Neuronal stem cell (in vitro differentiated cells): ENCODE data around the gene PSPC1.

Experiments
- DNase-seq: peaks from one replicate; pipeline ENCODE4 v3.0.0-alpha.2; 2013; ENCODE audit warnings: low spot score
- H2AFZ ChIP-seq: one replicate; pipeline ENCODE4 v1.6.1; 2013; ENCODE audit warnings: mild to moderate bottlenecking, low read length, inconsistent platforms
- H2AK5ac ChIP-seq: 2 replicates; pipeline ENCODE4 v1.6.1; 2013; ENCODE audit warnings: low read depth, mild to moderate bottlenecking, inconsistent platforms, low read length, moderate library complexity, mixed read lengths
- H2BK120ac ChIP-seq: 2 replicates; pipeline ENCODE4 v1.6.1; 2013; ENCODE audit warnings: low read depth, mild to moderate bottlenecking, inconsistent platforms, low read length, moderate library complexity, mixed read lengths
- H2BK12ac ChIP-seq: one replicate; pipeline ENCODE4 v1.6.1; 2013; ENCODE audit warnings: low read length, inconsistent platforms
- H2BK15ac ChIP-seq: 2 replicates; pipeline ENCODE4 v1.6.1; 2013; ENCODE audit warnings: mild to moderate bottlenecking, low read length, inconsistent platforms, mixed read lengths
- H2BK5ac ChIP-seq: one replicate; pipeline ENCODE4 v1.6.1; 2013; ENCODE audit warnings: inconsistent platforms, mild to moderate bottlenecking, low read length, moderate library complexity
- H3K14ac ChIP-seq: one replicate; pipeline ENCODE4 v1.6.1; 2013; ENCODE audit warnings: low read length, inconsistent platforms
- H3K18ac ChIP-seq: 2 replicates; pipeline ENCODE4 v1.6.1; 2013; ENCODE audit warnings: low read length, inconsistent platforms
- H3K23ac ChIP-seq: 2 replicates; pipeline ENCODE4 v1.6.1; 2013; ENCODE audit warnings: low read depth, mild to moderate bottlenecking, mixed read lengths, low read length, inconsistent platforms; ENCODE audit not compliant: poor library complexity
- H3K27ac ChIP-seq: replicated peaks from 3 replicates; pipeline ENCODE4 v1.5.1; 2013; ENCODE audit warnings: low read length, inconsistent platforms
- H3K27me3 ChIP-seq, 3 experiments: 2 replicates each; pipeline ENCODE4 v1.6.1; 2013; ENCODE audit warnings: low read length in 3 of 3, mild to moderate bottlenecking in 2 of 3, inconsistent platforms in 1 of 3, low read depth in 1 of 3, mixed read lengths in 1 of 3, moderate library complexity in 1 of 3; ENCODE audit not compliant: control insufficient read depth in 3 of 3, insufficient read depth in 3 of 3
- H3K36me3 ChIP-seq, 2 donors: replicated peaks in 1 of 2; 2 replicates each; pipeline ENCODE4 v1.6.1; 2013; ENCODE audit warnings: low read length in 2 of 2; ENCODE audit not compliant: control insufficient read depth in 2 of 2, insufficient read depth in 2 of 2
- H3K4ac ChIP-seq: 2 replicates; pipeline ENCODE4 v1.6.1; 2013; ENCODE audit warnings: inconsistent platforms, mild to moderate bottlenecking, low read length, moderate library complexity
- H3K4me1 ChIP-seq, 2 donors: 1 replicate in 1 of 2; 2 replicates in 1 of 2; pipeline ENCODE4 v1.6.1; 2013; ENCODE audit warnings: low read length in 2 of 2, low read depth in 1 of 2; ENCODE audit not compliant: control insufficient read depth in 2 of 2, insufficient read depth in 1 of 2
- H3K4me2 ChIP-seq: one replicate; pipeline ENCODE4 v1.6.1; 2013; ENCODE audit warnings: mild to moderate bottlenecking, low read length, inconsistent platforms; ENCODE audit not compliant: insufficient read depth, poor library complexity, severe bottlenecking
- H3K4me3 ChIP-seq, 2 donors: 2 replicates each; pipeline ENCODE4 v1.5.1; 2013; ENCODE audit warnings: low read length in 2 of 2, mild to moderate bottlenecking in 2 of 2, inconsistent platforms in 1 of 2, moderate library complexity in 1 of 2
- H3K79me1 ChIP-seq: one replicate; pipeline ENCODE4 v1.6.1; 2013; ENCODE audit warnings: low read depth, mild to moderate bottlenecking, inconsistent platforms, low read length, moderate library complexity
- H3K9ac ChIP-seq: one replicate; pipeline ENCODE4 v1.6.1; 2013; ENCODE audit warnings: mild to moderate bottlenecking, low read depth, low read length, inconsistent platforms; ENCODE audit not compliant: poor library complexity
- H3K9me3 ChIP-seq, 2 donors: replicated peaks in 1 of 2; 2 replicates each; pipeline versions ENCODE3 to v1.6.1; 2013; ENCODE audit warnings: low read length in 2 of 2, mild to moderate bottlenecking in 2 of 2, inconsistent platforms in 1 of 2, low read depth in 1 of 2, mixed read lengths in 1 of 2, moderate library complexity in 1 of 2; ENCODE audit not compliant: control insufficient read depth in 2 of 2, insufficient read depth in 1 of 2
- H4K8ac ChIP-seq: one replicate; pipeline ENCODE4 v1.6.1; 2013; ENCODE audit warnings: low read depth, mild to moderate bottlenecking, inconsistent platforms, low read length, moderate library complexity
- H4K91ac ChIP-seq: one replicate; pipeline ENCODE4 v1.6.1; 2013; ENCODE audit warnings: low read length, low read depth, mild to moderate bottlenecking, inconsistent platforms; ENCODE audit not compliant: poor library complexity
- WGBS, 2 donors: extraction: QIAGEN DNeasy Blood & Tissue Kit; methylation state at CpG; one replicate each; pipeline ENCODE4 v1.1.7; 2013; ENCODE audit warnings: missing lambda C conversion rate in 2 of 2, mixed read lengths in 1 of 2; ENCODE audit not compliant: insufficient read length in 2 of 2, insufficient replicate concordance in 1 of 2; ENCODE audit errors: extremely low coverage in 2 of 2; 5-methylcytosine and 5-hydroxymethylcytosine counted together

The PSPC1 gene

DNA sequence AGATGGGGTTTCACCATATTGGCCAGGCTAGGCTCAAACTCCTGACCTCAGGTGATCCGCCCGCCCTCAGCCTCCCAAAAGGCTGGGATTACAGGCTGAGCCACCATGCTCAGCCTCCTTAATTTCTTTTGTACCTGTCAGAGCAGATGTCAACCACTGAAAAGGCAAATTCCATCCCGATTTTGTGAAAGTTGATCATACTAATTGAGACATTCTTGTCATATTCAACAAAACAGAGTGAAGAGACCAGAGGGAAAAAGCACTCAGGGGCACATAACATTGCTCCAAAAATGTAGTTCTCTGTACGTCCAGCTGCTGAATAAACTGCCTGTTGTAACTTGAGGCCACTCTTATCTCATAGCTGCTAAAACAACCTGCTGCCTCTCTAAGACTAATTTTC, 27.4 kb upstream of the PSPC1 start:
- no peak for DNase-seq
- Histone ChIP-seq H3K18ac (no peak overlapping the region), H2BK120ac (no peak overlapping the region), H2BK12ac (no peak overlapping the region), H4K8ac (no peak overlapping the region), H4K91ac (no peak overlapping the region), H3K4me1 (no peaks in the 10 kb centered on the region), H3K4me2 (no peak overlapping the region), H3K4ac (no peak overlapping the region), H3K9ac (no peak overlapping the region), H3K27ac (no peak overlapping the region), H2AK5ac (no peak overlapping the region), H2BK15ac (no peak overlapping the region), H3K23ac (no peak overlapping the region), H3K79me1 (no peaks in the 10 kb centered on the region), H3K36me3 (no peaks in the 10 kb centered on the region), H2AFZ (no peak overlapping the region), H3K27me3 (no peaks in the 10 kb centered on the region), H3K14ac (no peak overlapping the region), H3K9me3 (peaks cover 1 to 5% of the 10 kb centered on the region in 2 donors), H3K4me3 (no peak overlapping the region), H2BK5ac (no peak overlapping the region)
- WGBS, 2 donors, result no CpG with 5 or more reads among the region's 4 CpGs

DNA sequence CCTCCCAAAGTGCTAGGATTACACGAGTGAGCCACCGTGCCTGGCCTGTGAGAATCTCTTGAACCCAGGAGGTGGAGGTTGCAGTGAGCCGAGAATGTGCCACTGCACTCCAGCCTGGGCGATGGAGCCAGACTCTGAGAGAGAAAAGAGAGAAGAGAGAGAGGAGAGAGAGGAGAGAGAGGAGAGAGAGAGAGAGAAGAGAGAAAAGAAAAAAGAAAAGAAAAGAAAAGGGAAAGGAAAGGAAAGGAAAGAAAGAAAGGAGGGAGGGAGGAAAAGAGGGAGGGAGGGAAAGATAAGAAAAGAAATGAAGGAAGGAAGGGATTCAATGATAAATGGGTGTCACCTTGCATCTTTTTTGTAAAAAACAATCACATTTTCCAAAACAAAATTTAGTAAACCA, 23.0 kb upstream of the PSPC1 start:
- no peak overlapping the region for H3K4me3 ChIP-seq
- H3K23ac ChIP-seq, result no peak overlapping the region
- no peak overlapping the region for H3K4ac ChIP-seq
- no peak overlapping the region for H2AFZ ChIP-seq
- no peak overlapping the region for H2BK15ac ChIP-seq
- no peak overlapping the region for H2BK5ac ChIP-seq
- no peaks in the 10 kb centered on the region for H3K27me3 ChIP-seq
- H3K36me3 ChIP-seq, result no peaks in the 10 kb centered on the region
- H3K14ac ChIP-seq, result no peak overlapping the region
- H2AK5ac ChIP-seq, result no peak overlapping the region
- no peaks in the 10 kb centered on the region for H3K4me1 ChIP-seq
- H3K27ac ChIP-seq, result no peak overlapping the region
- WGBS, 2 donors, result no CpG with 5 or more reads among the region's 4 CpGs
- no peaks in the 10 kb centered on the region for H3K9me3 ChIP-seq
- no peak overlapping the region for H3K18ac ChIP-seq
- no peak for DNase-seq
- H2BK12ac ChIP-seq, result no peak overlapping the region
- H4K8ac ChIP-seq, result no peak overlapping the region
- H2BK120ac ChIP-seq, result no peak overlapping the region
- no peaks in the 10 kb centered on the region for H3K79me1 ChIP-seq
- no peak overlapping the region for H3K4me2 ChIP-seq
- H3K9ac ChIP-seq, result no peak overlapping the region
- H4K91ac ChIP-seq, result no peak overlapping the region

GRCh38 chr13:19795956-19796355, 13.2 kb upstream of the PSPC1 start:
- Histone ChIP-seq H3K27me3 (no peaks in the 10 kb centered on the region), H3K4ac (no peak overlapping the region), H2AK5ac (no peak overlapping the region), H3K4me3 (no peak overlapping the region), H3K9me3 (no peaks in the 10 kb centered on the region), H4K91ac (no peak overlapping the region), H3K4me2 (no peak overlapping the region), H3K27ac (no peak overlapping the region), H4K8ac (no peak overlapping the region), H3K79me1 (no peaks in the 10 kb centered on the region), H2AFZ (no peak overlapping the region), H3K18ac (no peak overlapping the region), H3K36me3 (no peaks in the 10 kb centered on the region), H3K9ac (no peak overlapping the region), H2BK12ac (no peak overlapping the region), H3K4me1 (no peaks in the 10 kb centered on the region), H2BK5ac (no peak overlapping the region), H3K14ac (no peak overlapping the region), H2BK120ac (no peak overlapping the region), H2BK15ac (no peak overlapping the region), H3K23ac (no peak overlapping the region)
- WGBS, 2 donors, result no CpG with 5 or more reads among the region's 7 CpGs
- DNase-seq, result no peak

- no peak overlapping the region for H3K4ac ChIP-seq
- no peak overlapping the region for H2BK120ac ChIP-seq
- H3K9me3 ChIP-seq, result no peaks in the 10 kb centered on the region
- H3K27ac ChIP-seq, result no peak overlapping the region
- H2BK5ac ChIP-seq, result no peak overlapping the region
- no peaks in the 10 kb centered on the region for H3K27me3 ChIP-seq
- no peak overlapping the region for H3K14ac ChIP-seq
- H4K8ac ChIP-seq, result no peak overlapping the region
- no peak overlapping the region for H3K9ac ChIP-seq
- H3K79me1 ChIP-seq, result no peaks in the 10 kb centered on the region
- no peaks in the 10 kb centered on the region for H3K4me1 ChIP-seq
- no peak for DNase-seq
- no peak overlapping the region for H2AK5ac ChIP-seq
- no peak overlapping the region for H3K18ac ChIP-seq
- H2AFZ ChIP-seq, result no peak overlapping the region
- H3K23ac ChIP-seq, result no peak overlapping the region
- WGBS, 2 donors, result no CpG with 5 or more reads among the region's 4 CpGs
- H2BK12ac ChIP-seq, result no peak overlapping the region
- no peak overlapping the region for H4K91ac ChIP-seq
- H3K4me3 ChIP-seq, result no peak overlapping the region
- H2BK15ac ChIP-seq, result no peak overlapping the region
- no peak overlapping the region for H3K4me2 ChIP-seq
- no peaks in the 10 kb centered on the region for H3K36me3 ChIP-seq
Observed at GRCh38 chr13:19794631-19795030, 11.9 kb upstream of the PSPC1 start.
